ENCODE data around the gene SH3GL1.

GRCh38 chr19:4391306-4391693 lies 9.0 kb downstream of the SH3GL1 start:
- TF ChIP-seq, protein P1, sequence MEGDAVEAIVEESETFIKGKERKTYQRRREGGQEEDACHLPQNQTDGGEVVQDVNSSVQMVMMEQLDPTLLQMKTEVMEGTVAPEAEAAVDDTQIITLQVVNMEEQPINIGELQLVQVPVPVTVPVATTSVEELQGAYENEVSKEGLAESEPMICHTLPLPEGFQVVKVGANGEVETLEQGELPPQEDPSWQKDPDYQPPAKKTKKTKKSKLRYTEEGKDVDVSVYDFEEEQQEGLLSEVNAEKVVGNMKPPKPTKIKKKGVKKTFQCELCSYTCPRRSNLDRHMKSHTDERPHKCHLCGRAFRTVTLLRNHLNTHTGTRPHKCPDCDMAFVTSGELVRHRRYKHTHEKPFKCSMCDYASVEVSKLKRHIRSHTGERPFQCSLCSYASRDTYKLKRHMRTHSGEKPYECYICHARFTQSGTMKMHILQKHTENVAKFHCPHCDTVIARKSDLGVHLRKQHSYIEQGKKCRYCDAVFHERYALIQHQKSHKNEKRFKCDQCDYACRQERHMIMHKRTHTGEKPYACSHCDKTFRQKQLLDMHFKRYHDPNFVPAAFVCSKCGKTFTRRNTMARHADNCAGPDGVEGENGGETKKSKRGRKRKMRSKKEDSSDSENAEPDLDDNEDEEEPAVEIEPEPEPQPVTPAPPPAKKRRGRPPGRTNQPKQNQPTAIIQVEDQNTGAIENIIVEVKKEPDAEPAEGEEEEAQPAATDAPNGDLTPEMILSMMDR (IDR thresholded peaks at IDR 0.05) = no peak
- TF ChIP-seq NPAS2 (CRISPR knock-in tag; IDR thresholded peaks at IDR 0.05; ENCODE audit: borderline replicate concordance) (no peak), RAD21 (conservative IDR thresholded peaks at IDR 0.05 in 1 of 2, IDR thresholded peaks at IDR 0.05 in 1 of 2) (no peak), POLR2A (IDR thresholded peaks at IDR 0.05; ENCODE audit: low read length) (no peak), KDM5A (IDR thresholded peaks at IDR 0.05) (no peak), CBX8 (IDR thresholded peaks at IDR 0.05) (no peak), BCL3 (IDR thresholded peaks at IDR 0.05) (no peak)
